ENCODE results near the gene APOBEC3B.
"Not testable (repeated sequence)": the region's sequence is repeated elsewhere in the genome, so short reads cannot be mapped to it uniquely, and the experiment has no call there.

Gene APOBEC3B

GRCh38 chr22:38956551-38956950 is 25.6 kb upstream of the APOBEC3B start:
- no peak overlapping the region for H3K4me3 Mint-ChIP-seq
- H3K36me3 Mint-ChIP-seq (ENCODE audit: low read depth) = no peaks in the 10 kb centered on the region
- TF ChIP-seq, protein P1, sequence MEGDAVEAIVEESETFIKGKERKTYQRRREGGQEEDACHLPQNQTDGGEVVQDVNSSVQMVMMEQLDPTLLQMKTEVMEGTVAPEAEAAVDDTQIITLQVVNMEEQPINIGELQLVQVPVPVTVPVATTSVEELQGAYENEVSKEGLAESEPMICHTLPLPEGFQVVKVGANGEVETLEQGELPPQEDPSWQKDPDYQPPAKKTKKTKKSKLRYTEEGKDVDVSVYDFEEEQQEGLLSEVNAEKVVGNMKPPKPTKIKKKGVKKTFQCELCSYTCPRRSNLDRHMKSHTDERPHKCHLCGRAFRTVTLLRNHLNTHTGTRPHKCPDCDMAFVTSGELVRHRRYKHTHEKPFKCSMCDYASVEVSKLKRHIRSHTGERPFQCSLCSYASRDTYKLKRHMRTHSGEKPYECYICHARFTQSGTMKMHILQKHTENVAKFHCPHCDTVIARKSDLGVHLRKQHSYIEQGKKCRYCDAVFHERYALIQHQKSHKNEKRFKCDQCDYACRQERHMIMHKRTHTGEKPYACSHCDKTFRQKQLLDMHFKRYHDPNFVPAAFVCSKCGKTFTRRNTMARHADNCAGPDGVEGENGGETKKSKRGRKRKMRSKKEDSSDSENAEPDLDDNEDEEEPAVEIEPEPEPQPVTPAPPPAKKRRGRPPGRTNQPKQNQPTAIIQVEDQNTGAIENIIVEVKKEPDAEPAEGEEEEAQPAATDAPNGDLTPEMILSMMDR (IDR thresholded peaks at IDR 0.05) = no peak
- H3K27ac Mint-ChIP-seq = no peak overlapping the region
- H3K27me3 Mint-ChIP-seq (ENCODE audit: low read depth, poor library complexity) = peaks cover 30% of the 10 kb centered on the region
- DNase-seq = no peak
- peaks cover 8% of the 10 kb centered on the region for H3K4me1 Mint-ChIP-seq
- no peaks in the 10 kb centered on the region for H3K9me3 Mint-ChIP-seq

DNA sequence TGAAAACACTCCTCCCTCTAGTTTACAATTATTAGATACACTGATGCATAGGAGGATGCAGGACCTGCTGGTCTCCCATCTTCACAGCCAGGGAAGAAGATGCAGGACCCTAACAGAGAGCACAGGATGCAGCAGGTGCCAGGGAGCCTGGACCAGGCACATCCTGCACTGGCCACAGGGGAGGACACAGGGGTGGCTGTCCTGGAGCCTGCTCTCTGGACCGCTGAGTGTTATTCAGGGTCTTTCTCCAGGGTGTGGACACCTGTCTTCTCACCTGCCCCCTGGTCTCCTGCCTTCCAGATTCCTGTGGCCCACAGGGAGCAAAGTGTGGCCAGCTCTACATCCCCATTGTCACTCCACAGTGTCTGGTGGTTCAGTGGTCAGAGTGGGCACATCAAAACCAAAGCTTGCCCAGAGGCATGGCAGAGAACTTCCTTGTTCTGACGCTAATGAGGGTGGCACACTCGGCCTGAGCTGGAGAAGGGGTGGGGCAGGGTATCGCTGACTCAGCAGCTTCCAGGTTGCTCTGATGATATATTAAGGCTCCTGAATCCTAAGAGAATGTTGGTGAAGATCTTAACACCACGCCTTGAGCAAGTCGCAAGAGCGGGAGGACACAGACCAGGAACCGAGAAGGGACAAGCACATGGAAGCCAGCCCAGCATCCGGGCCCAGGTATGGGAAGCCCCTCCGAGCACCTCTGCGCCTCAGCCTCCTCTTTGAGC is 24.9 kb upstream of the APOBEC3B start, which contains the start of gene APOBEC3A:
Gene APOBEC3A, plus strand, starts transcription at position 564 of the 725 bp plus-strand sequence. Its CDS starts 83 bp downstream, at position 647.
- no peaks in the 10 kb centered on the region for H3K36me3 Mint-ChIP-seq (ENCODE audit: low read depth)
- H3K4me3 Mint-ChIP-seq = no peak within 1 kb of the TSS
- DNase-seq = no peak
- TF ChIP-seq, protein P1 (IDR thresholded peaks at IDR 0.05) = no peak
- no peak within 1 kb of the TSS for H3K27ac Mint-ChIP-seq
- H3K4me1 Mint-ChIP-seq = peaks cover 8% of the 10 kb centered on the region
- no peaks in the 10 kb centered on the region for H3K9me3 Mint-ChIP-seq
- peaks cover 33% of the 10 kb centered on the region for H3K27me3 Mint-ChIP-seq (ENCODE audit: low read depth, poor library complexity)

- Mint-ChIP-seq H3K27ac (no peak overlapping the region), H3K27me3 (ENCODE audit: low read depth, poor library complexity) (peaks cover 33% of the 10 kb centered on the region), H3K4me3 (no peak overlapping the region), H3K9me3 (no peaks in the 10 kb centered on the region), H3K4me1 (peaks cover 10% of the 10 kb centered on the region), H3K36me3 (ENCODE audit: low read depth) (no peaks in the 10 kb centered on the region)
- TF ChIP-seq, protein P1 (IDR thresholded peaks at IDR 0.05) = no peak
- no peak for DNase-seq
Measured at GRCh38 chr22:38957808-38958650, 24.1 kb upstream of the APOBEC3B start.

DNA sequence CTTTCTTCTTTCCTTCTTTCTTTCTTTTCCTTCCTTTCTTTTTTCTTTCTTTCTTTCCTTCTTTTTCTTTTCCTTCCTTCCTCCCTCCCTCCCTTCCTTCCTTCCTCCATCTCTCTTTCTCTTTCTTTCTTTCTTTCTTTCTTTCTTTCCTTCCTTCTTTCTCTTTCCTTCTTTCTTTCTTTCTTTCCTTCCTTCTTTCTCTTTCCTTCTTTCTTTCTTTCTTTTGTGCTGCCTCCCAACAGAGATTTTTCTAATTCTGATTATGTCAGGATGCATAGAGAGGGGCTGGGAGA is 23.6 kb upstream of the APOBEC3B start:
- Mint-ChIP-seq H3K4me1 (peaks cover 16% of the 10 kb centered on the region), H3K27me3 (ENCODE audit: low read depth, poor library complexity) (peaks cover 30% of the 10 kb centered on the region)
- not testable (repeated sequence) for H3K27ac Mint-ChIP-seq; H3K36me3 Mint-ChIP-seq (ENCODE audit: low read depth); H3K4me3 Mint-ChIP-seq; DNase-seq; H3K9me3 Mint-ChIP-seq

DNA sequence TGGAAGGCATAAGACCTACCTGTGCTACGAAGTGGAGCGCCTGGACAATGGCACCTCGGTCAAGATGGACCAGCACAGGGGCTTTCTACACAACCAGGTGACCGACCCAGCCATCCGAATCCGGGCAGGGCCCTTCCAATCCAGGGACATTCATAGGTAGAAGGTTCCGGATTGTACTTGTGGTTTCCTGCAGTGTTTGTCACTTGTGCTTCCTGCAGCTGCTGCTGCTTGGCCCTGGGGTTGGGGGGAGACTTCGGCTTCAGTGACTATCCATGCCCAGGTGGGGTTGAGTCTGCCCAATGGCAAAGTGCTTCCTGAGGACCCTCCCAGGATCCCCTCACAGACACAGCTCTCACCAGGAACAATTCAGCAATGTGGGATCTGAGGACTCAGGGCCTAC is 22.6 kb upstream of the APOBEC3B start:
- Mint-ChIP-seq H3K36me3 (ENCODE audit: low read depth) (no peaks in the 10 kb centered on the region), H3K27ac (no peak overlapping the region), H3K4me1 (peaks cover 22% of the 10 kb centered on the region), H3K9me3 (no peaks in the 10 kb centered on the region), H3K4me3 (no peak overlapping the region), H3K27me3 (ENCODE audit: low read depth, poor library complexity) (peaks cover 30% of the 10 kb centered on the region)
- TF ChIP-seq, protein P1 (IDR thresholded peaks at IDR 0.05) = no peak
- DNase-seq = no peak

GRCh38 chr22:38960673-38961072 is 21.5 kb upstream of the APOBEC3B start:
- not testable (repeated sequence) for H3K36me3 Mint-ChIP-seq (ENCODE audit: low read depth); H3K27ac Mint-ChIP-seq; DNase-seq; H3K4me3 Mint-ChIP-seq; H3K9me3 Mint-ChIP-seq
- Mint-ChIP-seq H3K27me3 (ENCODE audit: low read depth, poor library complexity) (peaks cover 29% of the 10 kb centered on the region), H3K4me1 (peaks cover 27% of the 10 kb centered on the region)

DNA sequence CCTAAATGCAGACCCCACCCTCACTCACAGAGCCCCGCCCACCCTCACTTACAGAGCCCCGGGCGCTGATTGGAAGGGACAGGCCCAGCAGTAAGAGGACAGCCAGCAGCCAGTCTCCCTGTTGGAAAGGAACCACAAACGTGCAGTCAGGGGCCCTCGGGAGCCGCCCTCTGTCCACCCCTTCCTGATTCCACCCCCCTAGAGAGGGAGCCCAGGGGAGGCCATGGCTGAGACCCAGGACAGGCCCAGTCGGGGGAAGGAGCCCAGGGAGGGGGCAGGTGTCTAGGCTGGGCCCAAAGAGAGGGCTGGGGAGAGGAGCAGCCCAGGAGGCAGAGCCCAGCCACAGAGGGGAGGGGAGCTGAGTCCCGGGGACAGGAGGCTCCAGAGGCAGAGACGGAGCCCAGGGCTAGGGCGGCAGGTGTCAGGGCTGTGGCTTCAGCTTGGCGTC is 18.8 kb upstream of the APOBEC3B start:
- Mint-ChIP-seq H3K27me3 (ENCODE audit: low read depth, poor library complexity) (peaks cover 17% of the 10 kb centered on the region), H3K4me1 (peaks cover 38% of the 10 kb centered on the region)
- H3K36me3 Mint-ChIP-seq (ENCODE audit: low read depth); H3K9me3 Mint-ChIP-seq; H3K4me3 Mint-ChIP-seq; H3K27ac Mint-ChIP-seq: not testable (repeated sequence)
- peak; percentile 55 for DNase-seq

Measured in nephron progenitor cell (in vitro differentiated cells).